Loucy (cell line): ENCODE measurements around the gene RAP1GAP2.

Experiments
- EZH2phosphoT487 ChIP-seq: fragments of 200-600 bp; IDR thresholded peaks from 2 replicates; pipeline ENCODE4 v1.6.1; 2018; ENCODE audit warnings: antibody characterized with exemption, mild to moderate bottlenecking, moderate library complexity, borderline replicate concordance
- TF ChIP-seq, protein P1 (sequence below): fragments of 200-600 bp; sonication (generic); conservative IDR thresholded peaks from 2 replicates; pipeline ENCODE4 v1.5.1; 2014; ENCODE audit warnings: mild to moderate bottlenecking, antibody characterized with exemption, low read length

GRCh38 chr17:3038941-3039340 is 242.7 kb downstream of the RAP1GAP2 start:
- TF ChIP-seq, protein P1, sequence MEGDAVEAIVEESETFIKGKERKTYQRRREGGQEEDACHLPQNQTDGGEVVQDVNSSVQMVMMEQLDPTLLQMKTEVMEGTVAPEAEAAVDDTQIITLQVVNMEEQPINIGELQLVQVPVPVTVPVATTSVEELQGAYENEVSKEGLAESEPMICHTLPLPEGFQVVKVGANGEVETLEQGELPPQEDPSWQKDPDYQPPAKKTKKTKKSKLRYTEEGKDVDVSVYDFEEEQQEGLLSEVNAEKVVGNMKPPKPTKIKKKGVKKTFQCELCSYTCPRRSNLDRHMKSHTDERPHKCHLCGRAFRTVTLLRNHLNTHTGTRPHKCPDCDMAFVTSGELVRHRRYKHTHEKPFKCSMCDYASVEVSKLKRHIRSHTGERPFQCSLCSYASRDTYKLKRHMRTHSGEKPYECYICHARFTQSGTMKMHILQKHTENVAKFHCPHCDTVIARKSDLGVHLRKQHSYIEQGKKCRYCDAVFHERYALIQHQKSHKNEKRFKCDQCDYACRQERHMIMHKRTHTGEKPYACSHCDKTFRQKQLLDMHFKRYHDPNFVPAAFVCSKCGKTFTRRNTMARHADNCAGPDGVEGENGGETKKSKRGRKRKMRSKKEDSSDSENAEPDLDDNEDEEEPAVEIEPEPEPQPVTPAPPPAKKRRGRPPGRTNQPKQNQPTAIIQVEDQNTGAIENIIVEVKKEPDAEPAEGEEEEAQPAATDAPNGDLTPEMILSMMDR, result no peak
- no peak for TF ChIP-seq EZH2phosphoT487
